Mesodermal cell (in vitro differentiated cells): ENCODE results near the gene COL4A1.
A peak's percentile ranks its signal among the peaks of the same experiment; 100 is the strongest.
"Not testable (repeated sequence)": the region's sequence is repeated elsewhere in the genome, so short reads cannot be mapped to it uniquely, and the experiment has no call there.

Experiments used
- H3K27ac ChIP-seq: 2 replicates; pipeline ENCODE4 v1.7.0; 2013; ENCODE audit warnings: mild to moderate bottlenecking, low read depth, low read length, moderate library complexity; ENCODE audit not compliant: severe bottlenecking
- H3K36me3 ChIP-seq: 2 replicates; pipeline ENCODE4 v1.7.1; 2013; ENCODE audit warnings: mild to moderate bottlenecking, low read length, moderate library complexity; ENCODE audit not compliant: control insufficient read depth, insufficient read depth
- H3K4me1 ChIP-seq: one replicate; pipeline ENCODE4 v1.7.1; 2013; ENCODE audit warnings: mild to moderate bottlenecking, low read length; ENCODE audit not compliant: insufficient read depth, control insufficient read depth, poor library complexity, severe bottlenecking
- H3K4me3 ChIP-seq: 2 replicates; pipeline ENCODE4 v1.7.0; 2013; ENCODE audit warnings: low read length, control low read depth, mild to moderate bottlenecking; ENCODE audit not compliant: insufficient read depth, poor library complexity, severe bottlenecking; ENCODE audit errors: extremely low read depth
- H3K9me3 ChIP-seq: 2 replicates; pipeline ENCODE4 v1.7.1; 2013; ENCODE audit warnings: mild to moderate bottlenecking, low read length, moderate library complexity; ENCODE audit not compliant: control insufficient read depth
- WGBS, 2 experiments: methylation state at CpG; one replicate each; pipeline ENCODE4 v1.1.5; 2013; ENCODE audit warnings: missing lambda C conversion rate in 2 of 2; ENCODE audit not compliant: insufficient coverage in 2 of 2; 5-methylcytosine and 5-hydroxymethylcytosine counted together

The COL4A1 gene

DNA sequence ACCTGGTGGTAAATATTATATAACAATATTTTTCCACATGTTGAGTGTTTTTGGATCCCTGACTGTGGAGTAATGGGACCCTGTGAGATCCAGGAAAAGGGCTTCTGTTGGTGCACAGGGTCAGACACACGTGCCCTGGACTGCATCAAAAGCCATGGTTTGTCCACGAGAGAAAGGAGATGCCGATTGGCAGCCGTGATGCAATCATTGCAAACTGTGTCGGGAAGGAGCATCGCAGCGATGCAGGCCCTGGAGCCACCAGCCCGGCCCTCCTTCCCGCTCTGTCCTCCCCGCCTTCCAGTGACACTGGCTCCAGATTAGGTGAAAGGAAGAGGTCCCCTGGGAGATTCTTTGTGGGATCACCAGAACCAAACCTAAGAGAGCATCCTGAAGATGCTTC lies 9.2 kb upstream of the COL4A1 start:
- H3K4me3 ChIP-seq, result no peak overlapping the region
- no peaks in the 10 kb centered on the region for H3K9me3 ChIP-seq
- H3K27ac ChIP-seq, result no peak overlapping the region
- WGBS, 2 experiments, result 95 to 99% methylated on average over 10 of the region's 10 CpGs
- peaks cover 68% of the 10 kb centered on the region for H3K36me3 ChIP-seq
- peaks cover 71% of the 10 kb centered on the region for H3K4me1 ChIP-seq

DNA sequence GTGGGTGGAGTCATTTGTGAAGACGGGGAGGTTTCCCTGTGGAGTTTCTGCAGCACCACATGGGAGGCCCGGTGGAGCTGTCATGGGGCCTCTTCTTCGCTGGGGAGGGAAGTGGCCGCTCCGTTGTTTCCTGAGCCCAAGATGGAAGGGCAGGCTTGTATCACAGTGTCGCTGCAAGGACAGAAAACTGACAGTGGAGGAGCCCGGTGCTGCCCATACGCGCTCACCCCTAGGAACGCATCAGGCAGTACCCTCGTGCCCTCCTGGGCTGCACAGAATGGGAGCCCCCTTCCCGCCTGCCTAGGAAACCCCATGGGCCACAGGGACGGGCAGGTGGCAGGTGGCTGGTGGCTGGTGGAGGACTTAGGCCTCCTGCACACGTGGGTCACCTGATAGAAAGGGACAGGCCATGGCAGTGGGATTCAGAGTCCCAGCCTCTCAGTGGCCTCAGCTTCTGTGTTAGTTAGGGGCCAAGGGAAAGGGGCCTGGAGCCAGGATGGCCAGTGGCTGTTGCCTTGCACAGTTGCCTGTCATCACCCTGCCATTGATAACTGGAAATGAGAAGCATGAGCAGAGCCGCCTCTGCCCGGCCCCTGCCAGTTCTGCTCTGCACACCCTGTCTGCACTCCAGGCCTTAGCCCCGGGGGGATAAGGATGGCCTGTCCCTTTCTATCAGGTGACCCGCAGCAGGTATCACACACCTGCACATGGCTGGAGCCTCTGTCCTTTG lies 7.7 kb upstream of the COL4A1 start:
- WGBS, 2 experiments, result 93% methylated on average over 17 to 18 of the region's 18 CpGs
- Histone ChIP-seq H3K36me3 (peaks cover 81% of the 10 kb centered on the region), H3K27ac (no peak overlapping the region), H3K9me3 (no peaks in the 10 kb centered on the region), H3K4me3 (no peak overlapping the region), H3K4me1 (peaks cover 71% of the 10 kb centered on the region)

DNA sequence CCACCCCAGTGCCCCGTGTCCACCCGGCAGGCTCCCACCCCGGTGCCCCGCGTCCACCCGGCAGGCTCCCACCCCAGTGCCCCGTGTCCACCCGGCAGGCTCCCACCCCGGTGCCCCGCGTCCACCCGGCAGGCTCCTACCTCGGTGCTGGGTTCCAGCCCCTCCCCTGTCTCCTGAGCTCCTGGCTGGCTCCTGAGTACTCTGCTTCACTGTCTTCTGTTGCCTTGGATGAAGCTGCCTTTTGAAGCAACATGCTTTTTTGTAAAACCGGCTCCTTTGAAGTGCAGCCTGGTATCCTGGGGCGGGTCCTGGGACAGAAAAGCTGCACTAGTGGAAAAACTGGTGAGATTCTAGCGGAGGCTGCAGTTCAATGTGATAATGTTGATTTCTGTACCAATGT lies 6.8 kb upstream of the COL4A1 start:
- H3K4me1 ChIP-seq, result peaks cover 71% of the 10 kb centered on the region
- 78 to 85% methylated on average over 9 of the region's 16 CpGs for WGBS, 2 experiments
- H3K4me3 ChIP-seq, H3K9me3 ChIP-seq, H3K27ac ChIP-seq: not testable (repeated sequence)
- H3K36me3 ChIP-seq, result peaks cover 88% of the 10 kb centered on the region

DNA sequence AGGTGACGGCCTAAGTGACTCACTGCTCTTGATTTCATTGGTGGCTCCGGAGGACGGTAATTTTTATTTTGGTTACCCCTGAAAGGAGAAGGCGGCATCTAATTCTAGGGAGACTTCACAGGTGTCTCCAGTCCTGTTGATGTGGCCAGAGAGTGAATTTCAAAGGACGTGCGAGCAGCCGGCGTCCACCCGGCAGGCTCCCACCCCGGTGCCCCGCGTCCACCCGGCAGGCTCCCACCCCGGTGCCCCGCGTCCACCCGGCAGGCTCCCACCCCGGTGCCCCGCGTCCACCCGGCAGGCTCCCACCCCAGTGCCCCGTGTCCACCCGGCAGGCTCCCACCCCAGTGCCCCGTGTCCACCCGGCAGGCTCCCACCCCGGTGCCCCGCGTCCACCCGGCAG lies 6.3 kb upstream of the COL4A1 start:
- H3K4me3 ChIP-seq, H3K9me3 ChIP-seq: not testable (repeated sequence)
- Histone ChIP-seq H3K36me3 (peaks cover 87% of the 10 kb centered on the region), H3K27ac (peak overlapping the region; percentile 87), H3K4me1 (peaks cover 66% of the 10 kb centered on the region)
- whole genome bisulfite sequencing, 2 experiments, result 90 to 96% methylated on average over 4 to 19 of the region's 29 CpGs

DNA sequence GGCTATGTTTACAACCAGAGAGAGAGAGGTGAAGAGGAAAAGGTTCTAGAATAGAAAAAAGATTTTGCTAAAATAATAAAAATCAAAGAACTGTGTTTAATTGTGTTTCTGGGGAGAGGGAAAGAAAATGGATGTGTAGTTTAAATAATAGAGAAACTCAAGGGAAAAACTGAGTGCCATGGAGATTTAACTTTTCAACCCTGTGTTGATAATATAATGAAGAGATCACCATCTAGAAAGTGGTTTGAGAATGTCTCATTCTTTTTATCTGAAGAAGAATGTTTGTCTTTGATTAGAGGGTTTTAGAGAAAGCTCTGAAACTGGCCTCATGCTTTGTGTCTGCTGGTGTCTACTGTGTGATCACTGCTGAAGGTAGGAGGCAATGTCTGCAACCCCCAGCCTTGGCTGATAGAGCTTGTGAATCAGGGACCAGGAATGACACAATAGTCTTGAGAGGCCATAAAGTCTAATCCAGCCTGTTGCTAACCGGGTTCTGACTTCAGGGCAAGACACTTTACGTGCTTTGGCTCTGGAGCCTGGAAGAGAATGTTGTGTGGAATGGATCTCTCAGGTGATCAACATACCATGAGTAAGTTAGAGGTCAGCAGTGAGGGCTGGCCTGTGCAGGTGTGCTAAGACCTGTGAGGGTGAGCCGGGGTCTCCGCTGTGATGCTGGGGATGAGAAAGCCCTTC lies 5.5 kb upstream of the COL4A1 start:
- 72 to 90% methylated on average over 4 of the region's 4 CpGs for WGBS, 2 experiments
- peaks cover 59% of the 10 kb centered on the region for H3K4me1 ChIP-seq
- peak overlapping the region; percentile 87 for H3K27ac ChIP-seq
- no peak overlapping the region for H3K4me3 ChIP-seq
- H3K9me3 ChIP-seq, result no peaks in the 10 kb centered on the region
- peaks cover 79% of the 10 kb centered on the region for H3K36me3 ChIP-seq

DNA sequence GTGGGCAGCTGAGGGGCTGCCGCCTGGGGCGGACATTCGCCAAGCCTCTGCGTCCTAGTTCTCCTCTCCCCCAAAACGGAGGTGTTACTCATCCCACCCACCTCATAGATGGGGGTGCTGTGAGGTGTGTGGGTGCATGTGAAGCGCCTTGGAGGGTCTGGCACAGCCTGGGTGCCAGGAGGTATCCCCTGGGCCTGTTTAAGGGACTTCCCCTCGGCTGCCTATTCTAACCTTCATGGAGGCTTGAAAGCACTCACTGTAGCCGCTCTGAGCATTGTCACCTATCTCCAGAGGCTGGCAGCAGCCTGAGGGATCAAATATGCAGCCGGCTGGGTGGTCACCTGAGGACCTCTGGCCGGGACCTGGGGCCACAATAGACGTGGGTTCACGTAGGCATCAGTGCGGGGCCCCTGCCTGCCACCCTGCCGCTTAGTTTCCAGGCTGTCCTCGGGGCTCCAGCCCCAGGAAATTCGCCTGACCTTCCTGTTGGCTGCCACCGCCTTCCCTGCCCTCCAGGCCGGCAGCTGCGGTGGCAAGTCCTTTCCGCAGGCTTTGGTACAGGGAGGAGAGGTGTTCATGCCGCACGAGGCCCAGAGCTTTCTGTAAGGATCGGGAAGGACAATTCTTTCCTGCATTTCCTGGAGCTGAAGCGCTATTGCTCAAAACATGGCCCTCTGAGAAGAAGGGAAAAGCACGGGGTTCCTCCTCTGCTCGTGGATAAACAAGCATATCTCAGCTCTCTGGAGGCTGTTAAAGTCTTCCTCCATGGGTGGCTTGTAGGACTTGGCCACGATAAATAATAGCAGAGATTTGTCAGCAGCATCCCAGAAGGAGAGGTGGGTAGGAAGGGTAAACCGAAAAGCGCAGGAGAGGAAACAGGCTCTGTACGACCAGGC lies 4.7 kb upstream of the COL4A1 start:
- H3K36me3 ChIP-seq, result peaks cover 71% of the 10 kb centered on the region
- H3K4me3 ChIP-seq, result peak overlapping the region; percentile 8

DNA sequence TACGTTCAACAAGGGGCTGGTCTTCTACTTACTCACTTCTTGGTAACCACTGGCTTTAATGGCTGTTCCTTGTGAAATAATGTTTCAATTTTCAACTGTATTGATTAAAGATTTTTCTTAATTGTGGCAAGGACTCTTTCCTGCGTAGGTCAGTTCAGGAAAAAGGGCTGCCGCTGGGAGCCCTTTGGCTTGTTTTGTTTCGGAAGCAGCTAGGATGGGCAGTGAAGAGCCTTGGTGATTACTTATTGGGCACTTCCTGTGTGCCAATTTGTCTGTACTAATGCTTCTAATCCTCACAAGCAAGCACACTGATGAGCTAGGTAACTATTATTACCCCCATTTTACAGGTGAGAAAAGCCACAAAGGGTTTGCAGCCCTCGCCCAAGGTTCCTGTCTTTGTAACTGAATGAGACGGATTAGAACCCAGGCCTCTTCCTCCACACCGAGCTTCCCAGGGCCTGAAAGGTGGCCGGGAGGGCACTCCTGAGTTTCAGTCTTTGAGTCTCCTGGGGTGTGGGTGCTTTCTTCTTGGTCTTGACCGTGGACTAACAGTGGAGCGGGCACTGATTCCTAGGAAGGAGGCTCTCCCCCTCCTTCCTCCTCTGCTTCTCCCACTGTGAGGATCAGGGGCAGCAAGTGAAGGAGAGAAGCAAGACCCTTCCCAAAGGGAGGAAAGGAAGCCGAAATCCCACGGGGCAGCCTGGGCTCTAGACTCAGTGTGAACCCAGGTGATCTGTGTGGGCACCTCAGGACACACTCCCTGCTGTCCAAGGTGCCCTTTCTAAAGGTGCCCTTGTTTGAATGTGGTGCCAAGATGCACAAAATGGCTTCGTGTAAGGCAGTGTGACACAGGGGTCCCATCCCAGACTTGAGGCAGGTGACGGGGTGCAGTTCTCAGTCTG lies 3.8 kb upstream of the COL4A1 start:
- 88 to 94% methylated on average over 6 to 11 of the region's 14 CpGs for WGBS, 2 experiments
- peaks cover 56% of the 10 kb centered on the region for H3K4me1 ChIP-seq
- H3K4me3 ChIP-seq, result peak overlapping the region; percentile 9
- peak overlapping the region; percentile 87 for H3K27ac ChIP-seq
- H3K36me3 ChIP-seq, result peaks cover 62% of the 10 kb centered on the region
- H3K9me3 ChIP-seq, result no peaks in the 10 kb centered on the region

More for the DNA sequence above, 4.7 kb upstream of the COL4A1 start:
- Histone ChIP-seq H3K4me1 (peaks cover 58% of the 10 kb centered on the region), H3K9me3 (no peaks in the 10 kb centered on the region), H3K27ac (peak overlapping the region; percentile 87)
- WGBS, 2 experiments, result 90 to 94% methylated on average over 16 to 24 of the region's 30 CpGs

DNA sequence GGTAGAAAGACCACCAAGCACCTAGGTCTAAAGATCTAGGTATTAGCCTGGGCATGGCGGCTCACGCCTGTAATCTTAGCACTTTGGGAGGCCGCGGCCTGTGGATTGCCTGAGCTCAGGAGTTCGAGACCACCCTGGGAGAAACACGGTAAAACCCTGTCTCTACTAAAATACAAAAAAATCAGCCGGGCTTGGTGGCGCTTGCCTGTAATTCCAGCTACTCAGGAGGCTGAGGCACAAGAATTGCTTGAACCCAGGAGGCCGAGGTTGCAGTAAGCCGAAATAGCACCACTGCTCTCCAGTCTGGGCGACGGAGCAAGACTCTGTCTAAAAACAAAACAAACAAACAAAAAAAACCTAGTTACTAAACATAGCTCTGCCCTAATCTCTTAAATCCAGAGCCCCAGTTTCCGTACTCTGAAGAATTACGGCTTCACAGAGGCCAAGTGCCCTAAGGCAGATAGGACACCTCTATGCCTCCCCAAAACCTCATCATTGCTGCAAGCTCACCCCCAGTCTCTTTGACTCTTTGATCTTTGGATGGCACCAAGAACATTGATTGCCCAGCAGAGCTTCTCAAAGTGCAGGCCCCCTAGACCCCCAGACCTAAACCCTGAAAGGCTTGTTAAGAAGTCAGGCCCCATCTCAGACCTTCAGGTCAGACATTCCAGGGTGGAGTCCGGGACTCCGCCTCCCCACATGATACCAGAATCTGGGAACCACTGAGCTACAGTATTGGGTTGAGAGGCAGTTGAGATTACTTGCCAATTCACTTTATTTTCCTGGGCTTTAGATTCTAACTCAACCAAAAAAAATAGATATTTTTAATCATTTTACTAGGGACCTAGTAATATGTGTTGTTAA lies 2.9 kb upstream of the COL4A1 start:
- Histone ChIP-seq H3K4me1 (peaks cover 58% of the 10 kb centered on the region), H3K9me3 (no peaks in the 10 kb centered on the region), H3K36me3 (peaks cover 58% of the 10 kb centered on the region), H3K27ac (peak overlapping the region; percentile 23), H3K4me3 (peak overlapping the region; percentile 92)
- 86 to 90% methylated on average over 10 to 12 of the region's 16 CpGs for WGBS, 2 experiments

DNA sequence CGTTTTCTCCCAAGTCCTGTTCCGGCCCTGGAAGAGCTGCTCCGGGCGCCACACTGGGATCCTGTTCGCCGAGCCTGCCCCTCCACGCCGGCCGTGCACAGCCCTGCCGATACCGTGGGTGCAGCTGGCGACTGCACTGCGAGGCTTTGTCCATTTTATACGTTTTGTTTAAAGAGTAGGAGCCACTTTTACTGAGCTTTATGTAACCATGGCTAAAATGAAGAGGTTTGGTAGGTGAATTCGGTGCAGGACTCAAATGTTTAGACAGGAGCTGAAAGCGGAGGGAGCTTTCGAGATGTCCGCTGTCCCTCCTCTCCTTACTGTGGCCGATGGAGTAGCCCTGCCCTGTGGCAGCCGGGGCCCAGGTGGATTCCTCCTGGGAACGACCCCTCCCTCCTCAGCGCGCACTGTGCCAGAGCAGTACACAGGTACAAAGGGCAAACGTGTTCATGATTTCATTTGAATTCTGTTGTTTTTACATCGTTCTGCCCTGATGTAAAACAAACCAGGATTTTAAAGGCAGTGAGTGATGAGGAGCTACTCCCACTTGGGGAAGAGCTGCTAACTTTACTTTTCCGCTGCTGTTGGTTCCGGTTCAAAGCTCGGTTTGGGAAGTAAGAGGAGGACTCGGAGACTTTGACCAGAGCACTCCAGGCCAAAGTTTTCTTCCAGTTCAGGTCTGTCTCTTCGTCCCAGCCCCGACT lies 1.9 kb upstream of the COL4A1 start:
- Histone ChIP-seq H3K4me1 (peaks cover 55% of the 10 kb centered on the region), H3K4me3 (peak overlapping the region; percentile 92), H3K9me3 (no peaks in the 10 kb centered on the region), H3K27ac (no peak overlapping the region), H3K36me3 (peaks cover 58% of the 10 kb centered on the region)
- 24 to 28% methylated on average over 26 to 30 of the region's 31 CpGs for WGBS, 2 experiments
